ENCODE results near the gene SEZ6L. TPM values are rescaled to one million over a fixed set of nuclear protein-coding genes. Genes with fewer than 3 reads are reported as not detected.
A peak's percentile ranks its signal among the peaks of the same experiment; 100 is the strongest.

The SEZ6L gene
- total RNA-seq, 1 donor from 2014 or later: 0.05 TPM

GRCh38 chr22:26391091-26391490 is 221.8 kb downstream of the SEZ6L start:
- no peak for DNase-seq (ENCODE audit: low spot score)
- no peaks in the 10 kb centered on the region for H3K9me3 Mint-ChIP-seq (ENCODE audit: low read depth)
- H3K36me3 Mint-ChIP-seq (ENCODE audit: low read depth): no peaks in the 10 kb centered on the region
- TF ChIP-seq CTCF (IDR thresholded peaks at IDR 0.05): no peak
- H3K27me3 Mint-ChIP-seq (ENCODE audit: low read depth): peaks cover 15% of the 10 kb centered on the region
- no peaks in the 10 kb centered on the region for H3K4me1 Mint-ChIP-seq (ENCODE audit: low read depth)
- H3K27ac Mint-ChIP-seq (ENCODE audit: unreplicated experiment): no peak overlapping the region
- H3K4me3 Mint-ChIP-seq (ENCODE audit: unreplicated experiment): no peak overlapping the region

GRCh38 chr22:26391623-26392022 is 222.4 kb downstream of the SEZ6L start:
- Mint-ChIP-seq H3K27me3 (ENCODE audit: low read depth) (peaks cover 15% of the 10 kb centered on the region), H3K4me1 (ENCODE audit: low read depth) (no peaks in the 10 kb centered on the region), H3K4me3 (ENCODE audit: unreplicated experiment) (no peak overlapping the region), H3K36me3 (ENCODE audit: low read depth) (no peaks in the 10 kb centered on the region), H3K27ac (ENCODE audit: unreplicated experiment) (no peak overlapping the region), H3K9me3 (ENCODE audit: low read depth) (no peaks in the 10 kb centered on the region)
- TF ChIP-seq CTCF (IDR thresholded peaks at IDR 0.05): no peak
- DNase-seq (ENCODE audit: low spot score): no peak

- Mint-ChIP-seq H3K36me3 (ENCODE audit: low read depth) (no peaks in the 10 kb centered on the region), H3K27ac (ENCODE audit: unreplicated experiment) (no peak overlapping the region), H3K4me1 (ENCODE audit: low read depth) (peaks cover 3% of the 10 kb centered on the region), H3K9me3 (ENCODE audit: low read depth) (no peaks in the 10 kb centered on the region), H3K27me3 (ENCODE audit: low read depth) (peaks cover 16% of the 10 kb centered on the region), H3K4me3 (ENCODE audit: unreplicated experiment) (no peak overlapping the region)
- TF ChIP-seq CTCF (IDR thresholded peaks at IDR 0.05): peak; percentile 16
- DNase-seq (ENCODE audit: low spot score): no peak
Measured at GRCh38 chr22:26393929-26394328, 224.7 kb downstream of the SEZ6L start.

GRCh38 chr22:26394777-26395176 is 225.5 kb downstream of the SEZ6L start:
- no peaks in the 10 kb centered on the region for H3K36me3 Mint-ChIP-seq (ENCODE audit: low read depth)
- no peak overlapping the region for H3K27ac Mint-ChIP-seq (ENCODE audit: unreplicated experiment)
- peaks cover 5% of the 10 kb centered on the region for H3K4me1 Mint-ChIP-seq (ENCODE audit: low read depth)
- no peak for TF ChIP-seq CTCF (IDR thresholded peaks at IDR 0.05)
- no peak overlapping the region for H3K4me3 Mint-ChIP-seq (ENCODE audit: unreplicated experiment)
- peaks cover 16% of the 10 kb centered on the region for H3K27me3 Mint-ChIP-seq (ENCODE audit: low read depth)
- DNase-seq (ENCODE audit: low spot score): no peak
- H3K9me3 Mint-ChIP-seq (ENCODE audit: low read depth): no peaks in the 10 kb centered on the region

GRCh38 chr22:26395926-26396325 is 226.7 kb downstream of the SEZ6L start:
- Mint-ChIP-seq H3K36me3 (ENCODE audit: low read depth) (no peaks in the 10 kb centered on the region), H3K9me3 (ENCODE audit: low read depth) (no peaks in the 10 kb centered on the region), H3K4me3 (ENCODE audit: unreplicated experiment) (no peak overlapping the region), H3K27ac (ENCODE audit: unreplicated experiment) (no peak overlapping the region), H3K27me3 (ENCODE audit: low read depth) (peaks cover 16% of the 10 kb centered on the region), H3K4me1 (ENCODE audit: low read depth) (peaks cover 5% of the 10 kb centered on the region)
- no peak for DNase-seq (ENCODE audit: low spot score)
- TF ChIP-seq CTCF (IDR thresholded peaks at IDR 0.05): no peak
